HepG2 (cell line): ENCODE measurements around the gene XIST. TPM values are rescaled to one million over a fixed set of nuclear protein-coding genes. Genes with fewer than 3 reads are reported as not detected.

Experiments used
- ATAC-seq: fragments of 200-7000 bp; cut with Tn5 transposase; 3 replicates; pipeline ENCODE4 v1.9.1; 2020; ENCODE audit warnings: mild to moderate bottlenecking, moderate library complexity
- BruUV-seq: library from RNA; stranded (reverse); fragments of 400-500 nt; replicated peaks from 2 replicates; lab custom pipeline; 2021; lab: Mats Ljungman, UMichigan
- CTCF ChIA-PET: fragments of 300-600 bp; formaldehyde crosslinking; extraction: SDS; loops from one replicate; lab custom pipeline; 2021; ENCODE audit warnings: low total read pairs, inconsistent platforms, low intra/inter-chr PET ratio; lab: Yijun Ruan, JAX
- POLR2A ChIA-PET: fragments of 350-600 bp; sonication (Branson Sonifier 250); formaldehyde crosslinking; loops from one replicate; lab custom pipeline; 2020; ENCODE audit warnings: antibody characterized with exemption, inconsistent platforms; lab: Yijun Ruan, JAX
- DNase-seq: peaks from one replicate; pipeline ENCODE4 v3.0.0-alpha.2; 2015; ENCODE audit warnings: low spot score
- FAIRE-seq: peaks from 3 replicates; lab custom pipeline; 2011; peaks lifted over from hg19 to GRCh38; lab: Jason Lieb, UNC
- H2AFZ ChIP-seq: one replicate; pipeline ENCODE4 v1.6.1; 2011; ENCODE audit warnings: low read length, inconsistent platforms
- H3K27ac ChIP-seq: fragments of 300-600 bp; 3 replicates; pipeline ENCODE4 v1.8.0; 2011; ENCODE audit warnings: mixed run types, mild to moderate bottlenecking, mixed read lengths, low read length, inconsistent platforms; ENCODE audit not compliant: insufficient read depth; ENCODE audit errors: extremely low read length
- H3K27me3 ChIP-seq, 2 experiments: fragments of 200-600 bp in 1 of 2; 2 replicates in 1 of 2; 3 replicates in 1 of 2; pipeline versions ENCODE4 v1.6.0 to v1.8.0; 2011; ENCODE audit warnings: low read length in 2 of 2, mild to moderate bottlenecking in 2 of 2, moderate library complexity in 2 of 2, inconsistent platforms in 1 of 2; ENCODE audit not compliant: insufficient read depth in 2 of 2, control insufficient read depth in 1 of 2
- H3K36me3 ChIP-seq, 2 experiments: fragments of 200-600 bp in 1 of 2; replicated peaks in 1 of 2; 2 replicates in 1 of 2; 3 replicates in 1 of 2; pipeline versions ENCODE4 v1.5.1 to v1.8.0; 2011; ENCODE audit warnings: low read length in 2 of 2, inconsistent platforms in 1 of 2; ENCODE audit not compliant: insufficient read depth in 2 of 2, control insufficient read depth in 1 of 2
- H3K4me1 ChIP-seq: 2 replicates; pipeline ENCODE4 v1.5.1; 2012; ENCODE audit warnings: low read length, inconsistent platforms; ENCODE audit not compliant: insufficient read depth
- H3K4me2 ChIP-seq: 2 replicates; pipeline ENCODE4 v1.6.0; 2011; ENCODE audit warnings: low read depth, low read length, inconsistent platforms
- H3K4me3 ChIP-seq, 3 experiments: fragments of 200-600 bp in 1 of 3; sonication (generic), shearing (Covaris generic) in 1 of 3; replicated peaks in 1 of 3; 2 replicates each; pipeline ENCODE4 v1.5.1; 2011 to 2016; ENCODE audit warnings: low read length in 3 of 3, inconsistent platforms in 2 of 3, low read depth in 2 of 3, mild to moderate bottlenecking in 2 of 3, control low read depth in 1 of 3, mixed read lengths in 1 of 3; ENCODE audit not compliant: insufficient read depth in 1 of 3
- H3K79me2 ChIP-seq: one replicate; pipeline ENCODE4 v1.6.1; 2011; ENCODE audit warnings: low read length, inconsistent platforms; ENCODE audit not compliant: insufficient read depth
- H3K9ac ChIP-seq: 2 replicates; pipeline ENCODE4 v1.6.0; 2011; ENCODE audit warnings: mild to moderate bottlenecking, low read depth, low read length, inconsistent platforms; ENCODE audit not compliant: insufficient read depth
- H3K9me3 ChIP-seq: 2 replicates; pipeline ENCODE4 v1.5.1; 2012; ENCODE audit warnings: mild to moderate bottlenecking, low read length
- H4K20me1 ChIP-seq: 2 replicates; pipeline ENCODE4 v1.6.0; 2011; ENCODE audit warnings: inconsistent platforms, mild to moderate bottlenecking, low read length, moderate library complexity; ENCODE audit not compliant: insufficient read depth
- CC2D1A ChIP-seq: sonication (generic); formaldehyde crosslinking; IDR thresholded peaks from 2 replicates; pipeline ENCODE4 v1.8.1; 2023; ENCODE audit warnings: mild to moderate bottlenecking, missing genetic modification reagents
- CREM ChIP-seq, 2 experiments: sonication (generic) in 1 of 2; formaldehyde crosslinking in 1 of 2; IDR thresholded peaks; 2 replicates each; pipeline versions ENCODE4 v1.4.0 to v1.6.1; 2016 to 2020; ENCODE audit warnings: antibody characterized with exemption in 1 of 2, mild to moderate bottlenecking in 1 of 2, missing genetic modification reagents in 1 of 2
- DMAP1 ChIP-seq: IDR thresholded peaks from 2 replicates; pipeline ENCODE4 v1.6.1; 2016
- KDM5B ChIP-seq: sonication (generic); formaldehyde crosslinking; IDR thresholded peaks from 2 replicates; pipeline ENCODE4 v1.4.0; 2020; ENCODE audit warnings: missing genetic modification reagents, mild to moderate bottlenecking, borderline replicate concordance
- KIAA2018 ChIP-seq: sonication (generic); formaldehyde crosslinking; IDR thresholded peaks from 2 replicates; pipeline ENCODE4 v1.5.0; 2020; ENCODE audit warnings: mild to moderate bottlenecking, missing genetic modification reagents, borderline replicate concordance
- TERF1 ChIP-seq: sonication (generic); formaldehyde crosslinking; IDR thresholded peaks from 2 replicates; pipeline ENCODE4 v1.8.0; 2022; ENCODE audit warnings: mild to moderate bottlenecking, missing genetic modification reagents, moderate library complexity
- TMF1 ChIP-seq: sonication (generic); formaldehyde crosslinking; IDR thresholded peaks from 2 replicates; pipeline ENCODE4 v1.8.1; 2022; ENCODE audit warnings: low read depth, missing genetic modification reagents
- YY1 ChIP-seq: IDR thresholded peaks from 2 replicates; pipeline ENCODE4 v1.6.1; 2011; ENCODE audit warnings: low read length, low read depth, moderate library complexity, mild to moderate bottlenecking; ENCODE audit not compliant: insufficient read depth, insufficient replicate concordance
- ZFP36L1 ChIP-seq: sonication (generic); formaldehyde crosslinking; IDR thresholded peaks from 2 replicates; pipeline ENCODE4 v1.8.0; 2022; ENCODE audit warnings: mild to moderate bottlenecking, missing genetic modification reagents, moderate library complexity
- ZNF598 ChIP-seq: sonication (generic); formaldehyde crosslinking; IDR thresholded peaks from 2 replicates; pipeline ENCODE4 v1.5.1; 2020; ENCODE audit warnings: mild to moderate bottlenecking, missing genetic modification reagents, borderline replicate concordance
- WGBS: methylation state at CpG from one replicate; pipeline ENCODE4 v1.1.6; 2017; ENCODE audit warnings: low lambda C conversion rate; 5-methylcytosine and 5-hydroxymethylcytosine counted together
- in situ Hi-C: cut with HindIII; loops from 2 replicates; pipeline ENCODE4 v1.10.0; 2017; ENCODE audit warnings: low pct_unique_long_range_greater_than_20kb; ENCODE audit not compliant: extremely low pct_ligation_motif_present
- intact Hi-C: fragments of 100-400 bp; cut with micrococcal nuclease; formaldehyde crosslinking; loops from one replicate; pipeline ENCODE4 v1.10.0; 2022; ENCODE audit not compliant: unreplicated experiment
- polyA plus RNA-seq, 8 experiments: library from polyadenylated mRNA; depleted of rRNA in 3 of 8; stranded (reverse) in 7 of 8; unstranded in 1 of 8; fragments of >200 nt; fragmentation: Illumina TruSeq in 4 of 8; extraction: Trizol in 4 of 8; gene quantifications; 2 replicates each; pipeline versions ENCODE4 v1.2.1 to v1.2.3, GENCODE V29; 2011 to 2016; ENCODE audit warnings: low read depth in 4 of 8, missing spikeins in 1 of 8, mixed read lengths in 1 of 8; ENCODE audit not compliant: insufficient read depth in 1 of 8
- total RNA-seq, 5 experiments: library from RNA; depleted of rRNA; stranded (reverse); fragments of >200 nt; fragmentation: Illumina TruSeq; extraction: Trizol; gene quantifications; 2 replicates each; pipeline ENCODE4 v1.2.3, GENCODE V29; 2016; ENCODE audit warnings: low read depth in 1 of 5

Gene XIST
- total and polyA plus RNA-seq, 2 of the 13 experiments (the other 11 are each of a cell fraction or from before 2014, with no cell fraction given) = 0.02 to 0.26 TPM

- ATAC-seq = no peak
- H3K9ac ChIP-seq = no peak overlapping the region
- TF ChIP-seq KDM5B (CRISPR knock-in tag) (no peak), CREM (IDR thresholded peaks at IDR 0.05) (no peak), CREM (CRISPR knock-in tag; IDR thresholded peaks at IDR 0.05) (no peak), TMF1 (CRISPR knock-in tag) (no peak), ZFP36L1 (CRISPR knock-in tag) (no peak)
- POLR2A ChIA-PET = no interaction called here
- H3K4me1 ChIP-seq = no peaks in the 10 kb centered on the region
- BruUV-seq = no TSS peak
- FAIRE-seq = no peak
- no peak overlapping the region for H3K4me2 ChIP-seq
- no peak overlapping the region for H3K4me3 ChIP-seq
- intact Hi-C loops = no loop called here
- 45% methylated on average over 4 of the region's 4 CpGs for WGBS
- CTCF ChIA-PET = no interaction called here
- H3K9me3 ChIP-seq = no peaks in the 10 kb centered on the region
- DNase-seq = no peak
- H3K36me3 ChIP-seq = no peaks in the 10 kb centered on the region
- H3K27ac ChIP-seq = no peak overlapping the region
- no peaks in the 10 kb centered on the region for H3K27me3 ChIP-seq
- in situ Hi-C loops = no loop called here
- H4K20me1 ChIP-seq = no peaks in the 10 kb centered on the region
- no peak overlapping the region for H2AFZ ChIP-seq
- H3K79me2 ChIP-seq = no peaks in the 10 kb centered on the region
Observed at GRCh38 chrX:73832319-73832718, 20.2 kb downstream of the XIST start.

GRCh38 chrX:73831500-73831899 is 21.0 kb downstream of the XIST start:
- intact Hi-C loops (no loop called here), in situ Hi-C loops (no loop called here)
- Histone ChIP-seq H3K9ac (no peak overlapping the region), H3K4me3 (no peak overlapping the region), H3K4me1 (no peaks in the 10 kb centered on the region), H3K27me3 (no peaks in the 10 kb centered on the region), H4K20me1 (no peaks in the 10 kb centered on the region), H3K4me2 (no peak overlapping the region), H3K9me3 (no peaks in the 10 kb centered on the region), H2AFZ (no peak overlapping the region), H3K36me3 (no peaks in the 10 kb centered on the region), H3K27ac (no peak overlapping the region), H3K79me2 (no peaks in the 10 kb centered on the region)
- no peak for ATAC-seq
- CTCF ChIA-PET = no interaction called here
- FAIRE-seq = no peak
- POLR2A ChIA-PET = no interaction called here
- 6% methylated on average over 2 of the region's 2 CpGs for WGBS
- no peak for DNase-seq
- BruUV-seq = no TSS peak
- TF ChIP-seq YY1 = no peak
- no peak for TF ChIP-seq TERF1
- no peak for TF ChIP-seq ZNF598 (CRISPR knock-in tag)
- TF ChIP-seq KIAA2018 (CRISPR knock-in tag) = no peak
- TF ChIP-seq DMAP1 (CRISPR knock-in tag) = no peak
- TF ChIP-seq CC2D1A (CRISPR knock-in tag) = no peak
